ENCODE results near the gene RANGAP1.
"Not testable (repeated sequence)": the region's sequence is repeated elsewhere in the genome, so short reads cannot be mapped to it uniquely, and the experiment has no call there.

The RANGAP1 gene

DNA sequence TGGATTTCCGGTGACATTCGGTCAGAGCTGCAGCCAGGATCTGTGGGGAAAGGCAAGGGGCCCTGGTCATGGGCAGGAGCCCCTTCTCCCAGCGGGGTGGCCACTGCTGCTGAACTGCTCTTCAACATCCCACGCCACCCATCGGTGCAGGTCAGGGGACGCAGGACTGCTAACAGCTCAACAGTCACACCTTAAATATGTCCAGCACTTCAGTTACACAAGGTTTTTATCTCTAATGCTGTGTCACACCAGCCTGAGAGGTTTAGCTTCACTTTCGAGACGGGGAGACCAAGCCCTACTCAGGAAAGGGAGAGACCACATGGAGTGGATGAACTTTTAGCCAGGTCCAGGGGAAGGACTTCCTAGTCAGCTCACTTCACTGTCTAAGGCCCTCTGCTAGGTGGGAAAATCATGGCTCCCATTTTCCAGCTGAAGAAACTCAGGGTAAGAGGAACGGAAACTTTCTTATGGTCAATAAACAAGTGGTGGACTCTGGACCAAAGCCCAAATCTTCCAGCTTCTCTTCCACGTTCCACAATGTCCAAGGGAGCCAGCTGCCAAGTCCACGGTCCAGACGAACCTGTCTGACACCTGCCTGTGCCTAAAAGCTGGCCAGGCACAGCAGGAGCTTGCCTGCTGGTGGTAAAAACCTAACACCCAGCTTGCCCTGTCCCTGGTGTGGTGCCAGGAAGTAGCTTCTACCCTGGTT lies 24.3 kb downstream of the RANGAP1 start:
- H3K9ac ChIP-seq (ENCODE audit: low read depth in 1 of 2, low read length in 2 of 2), result no peak overlapping the region
- H3K4me3 ChIP-seq (ENCODE audit: low read length in 2 of 2), result no peak overlapping the region
- H3K27ac ChIP-seq (ENCODE audit: low read depth in 2 of 2, low read length in 2 of 2), result no peak overlapping the region
- H3K36me3 ChIP-seq (ENCODE audit: control insufficient read depth in 2 of 2, insufficient read depth in 2 of 2, low read length in 2 of 2), result peaks cover 63 to 80% of the 10 kb centered on the region in 2 donors
- no peaks in the 10 kb centered on the region for H3K27me3 ChIP-seq (ENCODE audit: control insufficient read depth in 2 of 2, insufficient read depth in 2 of 2, low read length in 2 of 2)
- no peaks in the 10 kb centered on the region for H3K9me3 ChIP-seq (ENCODE audit: control insufficient read depth in 2 of 2, low read length in 2 of 2)
- H3K4me1 ChIP-seq (ENCODE audit: control insufficient read depth in 2 of 2, insufficient read depth in 2 of 2, low read length in 2 of 2), result no peaks in the 10 kb centered on the region

- Histone ChIP-seq H3K9me3 (ENCODE audit: control insufficient read depth in 2 of 2, low read length in 2 of 2) (no peaks in the 10 kb centered on the region), H3K9ac (ENCODE audit: low read depth in 1 of 2, low read length in 2 of 2) (no peak overlapping the region), H3K27me3 (ENCODE audit: control insufficient read depth in 2 of 2, insufficient read depth in 2 of 2, low read length in 2 of 2) (no peaks in the 10 kb centered on the region), H3K4me3 (ENCODE audit: low read length in 2 of 2) (no peak overlapping the region), H3K36me3 (ENCODE audit: control insufficient read depth in 2 of 2, insufficient read depth in 2 of 2, low read length in 2 of 2) (peaks cover 71 to 81% of the 10 kb centered on the region in 2 donors), H3K27ac (ENCODE audit: low read depth in 2 of 2, low read length in 2 of 2) (no peak overlapping the region), H3K4me1 (ENCODE audit: control insufficient read depth in 2 of 2, insufficient read depth in 2 of 2, low read length in 2 of 2) (no peaks in the 10 kb centered on the region)
These were observed 25.1 kb downstream of the RANGAP1 start for GRCh38 chr22:41260871-41261270.

DNA sequence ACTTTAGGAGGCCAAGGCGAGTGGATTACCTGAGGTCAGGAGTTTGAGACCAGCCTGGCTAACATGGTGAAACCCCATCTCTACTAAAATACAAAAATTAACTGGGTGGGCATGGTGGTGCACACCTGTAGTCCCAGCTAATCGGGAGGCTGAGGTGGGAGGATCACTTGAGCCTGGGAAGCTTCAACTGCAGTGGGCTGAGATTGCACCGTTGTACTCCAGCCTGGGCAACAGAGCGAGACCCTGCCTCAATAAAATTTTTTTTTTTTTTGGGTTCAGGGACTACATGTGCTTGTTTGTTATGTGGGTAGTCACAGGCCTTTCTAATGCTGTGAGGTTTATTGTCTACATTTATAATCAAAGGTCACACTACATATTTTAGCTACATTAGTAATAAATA lies 26.2 kb downstream of the RANGAP1 start:
- H3K4me3 ChIP-seq (ENCODE audit: low read length in 2 of 2); H3K9me3 ChIP-seq (ENCODE audit: control insufficient read depth in 2 of 2, low read length in 2 of 2); H3K27me3 ChIP-seq (ENCODE audit: control insufficient read depth in 2 of 2, insufficient read depth in 2 of 2, low read length in 2 of 2); H3K27ac ChIP-seq (ENCODE audit: low read depth in 2 of 2, low read length in 2 of 2); H3K9ac ChIP-seq (ENCODE audit: low read depth in 1 of 2, low read length in 2 of 2); H3K4me1 ChIP-seq (ENCODE audit: control insufficient read depth in 2 of 2, insufficient read depth in 2 of 2, low read length in 2 of 2): not testable (repeated sequence)
- peaks cover 73 to 78% of the 10 kb centered on the region in 2 donors for H3K36me3 ChIP-seq (ENCODE audit: control insufficient read depth in 2 of 2, insufficient read depth in 2 of 2, low read length in 2 of 2)

DNA sequence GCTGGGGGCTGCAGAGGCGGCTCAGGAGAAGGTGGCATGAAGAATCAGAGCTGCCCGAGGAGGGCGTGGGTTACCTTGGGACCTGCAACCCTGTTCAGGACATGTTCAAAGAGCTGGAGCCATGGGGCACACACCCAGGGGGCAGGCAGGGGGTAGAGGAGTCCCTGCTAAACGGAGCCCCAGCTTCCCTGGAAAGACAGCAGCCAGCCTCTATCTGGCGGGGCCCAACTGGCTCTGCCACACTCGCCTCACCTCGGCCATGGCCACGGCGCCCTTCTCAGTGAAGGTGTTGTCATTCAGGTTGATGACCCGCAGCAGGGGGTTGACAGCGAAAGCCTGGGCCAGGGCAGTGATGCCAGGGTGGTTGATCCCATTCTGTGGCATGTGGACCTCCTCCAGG lies 28.3 kb downstream of the RANGAP1 start:
- Histone ChIP-seq H3K9ac (ENCODE audit: low read depth in 1 of 2, low read length in 2 of 2) (no peak overlapping the region), H3K9me3 (ENCODE audit: control insufficient read depth in 2 of 2, low read length in 2 of 2) (no peaks in the 10 kb centered on the region), H3K4me3 (ENCODE audit: low read length in 2 of 2) (no peak overlapping the region), H3K36me3 (ENCODE audit: control insufficient read depth in 2 of 2, insufficient read depth in 2 of 2, low read length in 2 of 2) (peaks cover 65 to 73% of the 10 kb centered on the region in 2 donors), H3K27ac (ENCODE audit: low read depth in 2 of 2, low read length in 2 of 2) (no peak overlapping the region), H3K27me3 (ENCODE audit: control insufficient read depth in 2 of 2, insufficient read depth in 2 of 2, low read length in 2 of 2) (no peaks in the 10 kb centered on the region), H3K4me1 (ENCODE audit: control insufficient read depth in 2 of 2, insufficient read depth in 2 of 2, low read length in 2 of 2) (no peaks in the 10 kb centered on the region)

- Histone ChIP-seq H3K9ac (ENCODE audit: low read depth in 1 of 2, low read length in 2 of 2) (no peak overlapping the region), H3K4me3 (ENCODE audit: low read length in 2 of 2) (no peak overlapping the region), H3K9me3 (ENCODE audit: control insufficient read depth in 2 of 2, low read length in 2 of 2) (no peaks in the 10 kb centered on the region), H3K27ac (ENCODE audit: low read depth in 2 of 2, low read length in 2 of 2) (no peak overlapping the region), H3K27me3 (ENCODE audit: control insufficient read depth in 2 of 2, insufficient read depth in 2 of 2, low read length in 2 of 2) (no peaks in the 10 kb centered on the region), H3K4me1 (ENCODE audit: control insufficient read depth in 2 of 2, insufficient read depth in 2 of 2, low read length in 2 of 2) (no peaks in the 10 kb centered on the region), H3K36me3 (ENCODE audit: control insufficient read depth in 2 of 2, insufficient read depth in 2 of 2, low read length in 2 of 2) (peaks cover 56 to 70% of the 10 kb centered on the region in 2 donors)
These were observed 29.4 kb downstream of the RANGAP1 start for GRCh38 chr22:41256254-41257253.

DNA sequence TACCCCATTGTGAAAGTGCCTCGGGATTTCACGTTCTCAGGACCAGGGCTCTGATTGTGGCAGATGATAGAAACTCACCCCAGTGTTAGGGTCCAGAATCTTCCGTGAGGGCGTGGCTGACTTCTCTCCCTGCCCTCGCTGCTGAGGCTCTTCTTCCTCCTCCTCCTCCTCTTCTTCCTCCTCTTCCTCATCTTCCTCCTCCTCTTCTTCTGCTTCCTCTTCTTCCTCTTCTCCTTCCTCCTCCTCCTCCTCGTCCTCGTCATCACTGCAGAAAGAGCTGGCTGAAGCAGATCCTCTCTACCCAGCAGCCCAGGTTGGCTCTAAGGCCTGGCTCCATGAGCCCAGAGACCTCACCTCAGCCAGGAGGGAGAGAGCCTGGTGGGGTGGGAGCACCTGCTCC lies 31.8 kb downstream of the RANGAP1 start:
- H3K9me3 ChIP-seq (ENCODE audit: control insufficient read depth in 2 of 2, low read length in 2 of 2), result no peaks in the 10 kb centered on the region
- H3K4me3 ChIP-seq (ENCODE audit: low read length in 2 of 2), result no peak overlapping the region
- H3K36me3 ChIP-seq (ENCODE audit: control insufficient read depth in 2 of 2, insufficient read depth in 2 of 2, low read length in 2 of 2), result peaks cover 63 to 79% of the 10 kb centered on the region in 2 donors
- H3K27me3 ChIP-seq (ENCODE audit: control insufficient read depth in 2 of 2, insufficient read depth in 2 of 2, low read length in 2 of 2), result no peaks in the 10 kb centered on the region
- H3K4me1 ChIP-seq (ENCODE audit: control insufficient read depth in 2 of 2, insufficient read depth in 2 of 2, low read length in 2 of 2), result no peaks in the 10 kb centered on the region
- H3K9ac ChIP-seq (ENCODE audit: low read depth in 1 of 2, low read length in 2 of 2), result no peak overlapping the region
- no peak overlapping the region for H3K27ac ChIP-seq (ENCODE audit: low read depth in 2 of 2, low read length in 2 of 2)

GRCh38 chr22:41252365-41252764 lies 33.6 kb downstream of the RANGAP1 start:
- H3K4me3 ChIP-seq (ENCODE audit: low read length in 2 of 2), result no peak overlapping the region
- no peaks in the 10 kb centered on the region for H3K9me3 ChIP-seq (ENCODE audit: control insufficient read depth in 2 of 2, low read length in 2 of 2)
- H3K36me3 ChIP-seq (ENCODE audit: control insufficient read depth in 2 of 2, insufficient read depth in 2 of 2, low read length in 2 of 2), result peaks cover 73 to 77% of the 10 kb centered on the region in 2 donors
- H3K4me1 ChIP-seq (ENCODE audit: control insufficient read depth in 2 of 2, insufficient read depth in 2 of 2, low read length in 2 of 2), result no peaks in the 10 kb centered on the region
- H3K9ac ChIP-seq (ENCODE audit: low read depth in 1 of 2, low read length in 2 of 2), result no peak overlapping the region
- H3K27me3 ChIP-seq (ENCODE audit: control insufficient read depth in 2 of 2, insufficient read depth in 2 of 2, low read length in 2 of 2), result no peaks in the 10 kb centered on the region
- no peak overlapping the region for H3K27ac ChIP-seq (ENCODE audit: low read depth in 2 of 2, low read length in 2 of 2)

- H3K27me3 ChIP-seq (ENCODE audit: control insufficient read depth in 2 of 2, insufficient read depth in 2 of 2, low read length in 2 of 2), result no peaks in the 10 kb centered on the region
- H3K4me3 ChIP-seq (ENCODE audit: low read length in 2 of 2), result no peak overlapping the region
- H3K9me3 ChIP-seq (ENCODE audit: control insufficient read depth in 2 of 2, low read length in 2 of 2), result no peaks in the 10 kb centered on the region
- H3K4me1 ChIP-seq (ENCODE audit: control insufficient read depth in 2 of 2, insufficient read depth in 2 of 2, low read length in 2 of 2), result no peaks in the 10 kb centered on the region
- H3K27ac ChIP-seq (ENCODE audit: low read depth in 2 of 2, low read length in 2 of 2), result no peak overlapping the region
- no peak overlapping the region for H3K9ac ChIP-seq (ENCODE audit: low read depth in 1 of 2, low read length in 2 of 2)
- peaks cover 65 to 76% of the 10 kb centered on the region in 2 donors for H3K36me3 ChIP-seq (ENCODE audit: control insufficient read depth in 2 of 2, insufficient read depth in 2 of 2, low read length in 2 of 2)
These were observed 35.9 kb downstream of the RANGAP1 start for GRCh38 chr22:41250127-41250526.

- no peak overlapping the region for H3K27ac ChIP-seq (ENCODE audit: low read depth in 2 of 2, low read length in 2 of 2)
- no peaks in the 10 kb centered on the region for H3K9me3 ChIP-seq (ENCODE audit: control insufficient read depth in 2 of 2, low read length in 2 of 2)
- H3K9ac ChIP-seq (ENCODE audit: low read depth in 1 of 2, low read length in 2 of 2), result no peak overlapping the region
- H3K4me1 ChIP-seq (ENCODE audit: control insufficient read depth in 2 of 2, insufficient read depth in 2 of 2, low read length in 2 of 2), result no peaks in the 10 kb centered on the region
- no peaks in the 10 kb centered on the region for H3K27me3 ChIP-seq (ENCODE audit: control insufficient read depth in 2 of 2, insufficient read depth in 2 of 2, low read length in 2 of 2)
- peaks cover 62 to 75% of the 10 kb centered on the region in 2 donors for H3K36me3 ChIP-seq (ENCODE audit: control insufficient read depth in 2 of 2, insufficient read depth in 2 of 2, low read length in 2 of 2)
- H3K4me3 ChIP-seq (ENCODE audit: low read length in 2 of 2), result no peak overlapping the region
These were observed 36.5 kb downstream of the RANGAP1 start for GRCh38 chr22:41249442-41249841.

DNA sequence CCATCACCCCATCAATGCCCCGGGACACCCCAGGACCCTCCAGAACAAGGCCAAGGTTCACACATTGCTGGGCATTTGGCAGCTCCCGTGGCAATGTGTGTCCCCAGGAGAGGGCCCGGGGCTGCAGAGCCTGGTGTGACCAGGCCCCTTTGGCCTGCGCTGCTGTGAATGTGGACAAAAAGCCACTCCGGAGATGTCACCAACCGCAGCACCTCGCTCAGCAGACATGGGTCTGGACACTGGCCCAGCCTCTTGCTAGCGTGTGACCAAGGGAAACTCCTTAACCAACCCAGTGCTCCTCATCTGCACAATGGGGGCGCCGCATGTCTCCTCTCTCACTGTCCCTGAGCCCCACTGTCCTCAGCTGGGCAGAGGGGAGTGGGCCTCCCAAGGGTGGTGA lies 37.2 kb downstream of the RANGAP1 start:
- H3K4me1 ChIP-seq (ENCODE audit: control insufficient read depth in 2 of 2, insufficient read depth in 2 of 2, low read length in 2 of 2), result no peaks in the 10 kb centered on the region
- no peak overlapping the region for H3K4me3 ChIP-seq (ENCODE audit: low read length in 2 of 2)
- H3K9me3 ChIP-seq (ENCODE audit: control insufficient read depth in 2 of 2, low read length in 2 of 2), result no peaks in the 10 kb centered on the region
- no peak overlapping the region for H3K27ac ChIP-seq (ENCODE audit: low read depth in 2 of 2, low read length in 2 of 2)
- no peaks in the 10 kb centered on the region for H3K27me3 ChIP-seq (ENCODE audit: control insufficient read depth in 2 of 2, insufficient read depth in 2 of 2, low read length in 2 of 2)
- no peak overlapping the region for H3K9ac ChIP-seq (ENCODE audit: low read depth in 1 of 2, low read length in 2 of 2)
- H3K36me3 ChIP-seq (ENCODE audit: control insufficient read depth in 2 of 2, insufficient read depth in 2 of 2, low read length in 2 of 2), result peaks cover 57 to 69% of the 10 kb centered on the region in 2 donors
